GM18907 (cell line): ENCODE data around the gene TMOD3.

Experiments used
- ATAC-seq: cut with Tn5 transposase; IDR thresholded peaks from one replicate; pipeline ENCODE4 v1.9.1; 2021; ENCODE audit warnings: mild to moderate bottlenecking, moderate library complexity; ENCODE audit not compliant: unreplicated experiment

TMOD3 gene

GRCh38 chr15:51904931-51905330 lies 75.5 kb downstream of the TMOD3 start:
- no peak for ATAC-seq

DNA sequence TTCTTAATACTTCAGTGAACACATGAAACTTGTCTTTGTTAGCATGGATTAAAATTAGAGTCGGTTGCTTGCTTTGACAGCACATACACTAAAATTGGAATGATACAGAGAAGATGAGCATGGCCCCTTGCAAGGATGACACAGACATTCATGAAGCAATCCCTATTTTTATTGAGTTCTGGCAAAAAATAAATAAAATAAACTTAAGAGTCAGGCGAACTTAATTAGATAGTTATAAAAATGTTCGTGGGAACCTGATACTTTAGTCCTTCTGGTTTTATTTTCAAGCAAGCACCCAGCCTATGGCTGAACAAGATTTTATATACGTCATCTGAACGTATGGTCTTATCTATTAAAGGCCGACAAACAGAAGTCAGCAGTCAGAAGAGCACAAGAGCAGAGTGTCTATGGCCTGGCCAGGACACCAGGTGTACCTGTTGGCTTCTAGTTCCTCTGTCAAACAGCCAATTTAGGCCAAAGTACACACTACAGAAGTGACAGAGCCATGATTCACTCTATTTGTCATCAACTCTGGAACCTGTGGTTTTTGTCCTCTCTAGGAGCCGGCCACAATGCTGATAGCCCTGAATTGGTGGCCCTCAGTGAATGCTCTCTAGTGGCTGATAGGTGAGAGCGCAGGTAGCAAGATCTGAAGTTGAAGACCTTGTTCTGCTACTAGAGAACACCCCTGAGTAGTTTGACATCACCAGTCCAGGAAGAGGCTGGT lies 77.8 kb downstream of the TMOD3 start:
- ATAC-seq = no peak

GRCh38 chr15:51908316-51908715 lies 78.9 kb downstream of the TMOD3 start:
- no peak for ATAC-seq

DNA sequence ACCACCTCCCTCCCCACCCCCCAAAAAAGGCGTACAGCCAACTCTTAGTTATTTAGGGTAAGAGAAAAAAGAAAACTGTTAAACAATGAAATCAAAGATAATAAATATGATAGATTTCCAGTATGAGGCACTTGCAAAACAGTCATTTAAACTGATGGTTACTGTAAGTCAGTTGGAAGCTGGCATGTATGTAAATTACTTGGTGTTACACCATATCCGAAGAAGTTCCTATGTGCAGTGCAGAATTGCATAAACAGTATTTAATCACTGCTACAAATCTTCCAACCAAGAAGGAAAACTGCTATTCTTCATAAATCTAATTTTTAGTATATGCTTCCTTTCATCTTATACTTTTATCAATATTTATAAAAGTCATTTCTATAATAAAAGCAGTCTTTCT lies 80.1 kb downstream of the TMOD3 start:
- no peak for ATAC-seq

DNA sequence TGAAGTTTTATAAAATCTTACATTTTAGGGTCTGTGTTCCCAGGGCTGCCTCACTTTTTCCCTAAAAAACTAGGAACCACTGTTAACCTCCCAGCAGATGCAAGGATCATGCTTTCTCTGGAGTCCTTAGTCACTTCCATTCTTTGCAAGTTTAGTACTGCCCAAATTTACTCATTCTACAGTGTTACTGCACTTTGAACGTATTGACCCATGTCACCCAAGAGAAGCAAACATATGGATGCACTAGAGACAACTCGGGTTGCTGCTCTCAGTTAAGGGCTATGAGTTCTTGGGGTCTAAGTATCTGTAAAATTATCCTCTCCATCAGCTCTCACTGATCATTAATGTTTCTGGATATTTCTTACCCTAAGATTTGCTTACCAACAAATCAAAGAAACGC lies 83.1 kb downstream of the TMOD3 start:
- no peak for ATAC-seq

GRCh38 chr15:51917493-51917892 lies 88.0 kb downstream of the TMOD3 start:
- ATAC-seq = no peak

- ATAC-seq = no peak
Measured at GRCh38 chr15:51924156-51925068, 95.0 kb downstream of the TMOD3 start.

DNA sequence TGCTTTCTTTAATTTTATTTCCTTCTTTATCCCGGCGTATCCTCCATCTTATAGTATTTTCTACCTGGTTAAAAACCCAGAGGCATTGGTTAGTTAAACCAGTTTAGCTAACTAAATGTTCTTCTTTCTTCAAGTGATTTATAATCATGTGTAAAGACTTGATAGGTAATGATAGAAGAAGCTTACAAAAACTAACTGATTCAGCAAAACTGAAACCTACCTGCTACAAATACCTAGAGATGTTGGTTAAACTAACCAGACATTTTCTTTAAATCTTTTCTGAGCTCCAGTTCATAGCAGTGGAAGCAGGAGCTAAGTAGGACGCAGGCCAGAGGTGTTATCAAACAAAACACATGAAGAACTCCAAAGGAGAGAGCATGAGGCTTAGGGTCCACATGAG lies 97.4 kb downstream of the TMOD3 start:
- no peak for ATAC-seq

DNA sequence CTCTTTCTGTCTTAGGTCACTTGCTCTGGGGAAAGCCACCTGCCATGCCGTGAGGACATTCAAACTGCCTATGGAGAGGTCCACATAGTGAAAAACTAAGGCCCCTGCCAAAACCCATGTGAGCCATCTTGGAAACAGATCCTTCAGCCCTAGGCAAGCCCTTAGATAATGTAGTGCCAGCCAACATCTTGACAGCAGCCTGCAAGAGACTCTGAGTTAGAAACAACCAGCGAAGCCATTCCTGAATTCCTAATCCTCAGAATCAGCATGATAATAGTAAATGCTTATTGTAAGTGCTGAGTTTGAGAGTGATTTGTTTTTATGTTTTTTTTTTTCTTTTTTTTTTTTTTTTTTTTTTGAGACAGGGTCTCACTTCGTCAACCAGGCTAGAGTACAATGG lies 101.6 kb downstream of the TMOD3 start:
- ATAC-seq = no peak

DNA sequence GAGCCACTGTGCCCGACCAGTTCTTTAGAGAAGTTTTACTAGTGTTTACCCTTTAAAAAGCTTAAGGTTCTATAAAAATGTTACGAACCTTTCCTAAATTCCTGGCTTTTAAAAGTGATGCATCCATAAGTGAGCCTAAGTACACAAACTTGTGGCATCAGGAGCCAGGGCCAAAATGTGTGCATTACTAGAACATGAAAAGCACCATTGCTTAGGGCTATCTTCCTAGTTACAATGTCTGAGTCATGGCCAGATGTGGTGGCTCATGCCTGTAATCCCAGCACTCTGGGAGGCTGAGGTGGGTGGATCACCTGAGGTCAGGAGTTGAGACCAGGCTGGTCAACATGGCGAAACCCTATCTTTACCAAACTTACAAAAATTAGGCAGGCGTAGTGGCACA lies 102.2 kb downstream of the TMOD3 start:
- ATAC-seq = no peak

DNA sequence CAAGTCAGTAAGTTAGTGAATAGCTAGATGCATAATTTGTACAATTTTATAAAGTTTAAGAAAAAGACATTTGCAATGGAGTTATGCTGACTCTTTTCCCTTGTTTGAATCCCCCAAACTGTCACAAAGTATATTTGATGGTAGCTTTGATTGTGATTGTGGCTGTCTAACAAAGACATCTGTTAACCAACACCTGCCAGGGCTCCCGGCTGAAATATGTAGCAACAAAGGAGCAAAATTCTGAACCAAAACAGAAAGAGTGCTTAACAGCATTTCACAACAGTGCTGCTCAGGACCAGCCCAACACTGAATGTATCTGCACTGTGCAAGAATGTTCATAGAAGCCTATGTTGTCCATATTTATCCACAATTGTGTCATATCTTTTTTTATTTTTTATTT lies 102.7 kb downstream of the TMOD3 start:
- ATAC-seq = no peak

- peak; percentile 96 for ATAC-seq
Measured at GRCh38 chr15:51935466-51936104, 106.1 kb downstream of the TMOD3 start.

DNA sequence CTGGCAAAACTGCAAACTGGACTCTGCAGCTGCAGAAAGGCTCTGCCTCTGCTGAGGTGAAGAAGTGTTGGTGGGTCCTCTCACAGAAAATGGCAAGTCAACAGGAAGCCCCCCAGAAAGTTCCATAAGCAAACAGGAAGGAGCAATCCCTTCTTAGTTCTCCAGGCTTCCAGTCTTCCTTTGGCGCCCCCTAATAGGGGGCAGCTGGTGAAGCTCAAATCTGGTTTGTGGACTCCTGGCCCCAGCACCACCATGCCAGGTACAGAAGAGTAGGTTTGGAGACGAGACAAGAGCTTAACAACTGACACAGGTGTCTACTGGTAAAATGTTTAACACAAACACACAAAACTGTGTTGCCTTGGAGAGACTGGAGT lies 106.6 kb downstream of the TMOD3 start:
- no peak for ATAC-seq

GRCh38 chr15:51938286-51938685 lies 108.8 kb downstream of the TMOD3 start:
- no peak for ATAC-seq

GRCh38 chr15:51939216-51939615 lies 109.8 kb downstream of the TMOD3 start:
- no peak for ATAC-seq

DNA sequence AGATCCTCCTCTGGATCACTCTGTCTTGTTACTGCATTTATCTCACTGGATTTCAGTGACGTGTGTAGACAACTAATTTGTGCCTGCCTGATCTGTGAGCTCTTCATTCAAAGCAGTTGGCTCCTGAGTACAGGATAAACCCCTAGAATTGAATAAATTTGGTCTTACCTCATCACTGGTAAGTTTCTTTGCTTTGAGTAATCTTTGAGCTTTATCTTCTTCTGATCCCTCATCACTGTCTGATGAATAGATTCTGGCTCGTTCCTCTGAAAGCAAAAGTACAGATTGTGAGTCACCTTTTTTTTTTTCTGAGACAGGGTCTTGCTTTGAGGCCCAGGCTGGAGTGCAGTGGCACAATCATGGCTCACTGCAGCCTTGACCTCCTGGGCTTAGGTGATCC lies 117.7 kb downstream of the TMOD3 start:
- ATAC-seq = no peak

- no peak for ATAC-seq
Measured at GRCh38 chr15:51952805-51953204, 123.4 kb downstream of the TMOD3 start.

GRCh38 chr15:51955504-51955903 lies 126.1 kb downstream of the TMOD3 start:
- no peak for ATAC-seq
